GM19455 (cell line): ENCODE measurements around the gene LMNTD2.

Experiments
- ATAC-seq: cut with Tn5 transposase; IDR thresholded peaks from one replicate; pipeline ENCODE4 v1.9.1; 2021; ENCODE audit not compliant: unreplicated experiment

LMNTD2 gene

GRCh38 chr11:554428-555226 lies 5.9 kb downstream of the LMNTD2 start:
- ATAC-seq, result no peak

- ATAC-seq, result no peak
These were observed 6.6 kb downstream of the LMNTD2 start for GRCh38 chr11:553988-554340.

- ATAC-seq, result no peak
These were observed 7.2 kb downstream of the LMNTD2 start for GRCh38 chr11:553083-553987.

GRCh38 chr11:551596-551995 lies 8.9 kb downstream of the LMNTD2 start:
- no peak for ATAC-seq

GRCh38 chr11:551131-551530 lies 9.4 kb downstream of the LMNTD2 start:
- no peak for ATAC-seq

- no peak for ATAC-seq
These were observed 9.8 kb downstream of the LMNTD2 start for GRCh38 chr11:550746-551085.

GRCh38 chr11:550021-550745 lies 10.4 kb downstream of the LMNTD2 start:
- ATAC-seq, result no peak

GRCh38 chr11:548700-549603 lies 11.6 kb downstream of the LMNTD2 start:
- ATAC-seq, result no peak

- ATAC-seq, result no peak
These were observed 15.4 kb downstream of the LMNTD2 start for GRCh38 chr11:545171-545570.

GRCh38 chr11:544817-545166 lies 15.7 kb downstream of the LMNTD2 start:
- ATAC-seq, result no peak

- ATAC-seq, result no peak
These were observed 19.1 kb downstream of the LMNTD2 start for GRCh38 chr11:541433-541885.

- no peak for ATAC-seq
These were observed 19.7 kb downstream of the LMNTD2 start for GRCh38 chr11:540583-541432.

- no peak for ATAC-seq
These were observed 20.5 kb downstream of the LMNTD2 start for GRCh38 chr11:539971-540481.

GRCh38 chr11:538431-539051 lies 22.0 kb downstream of the LMNTD2 start:
- ATAC-seq, result no peak

- no peak for ATAC-seq
These were observed 22.7 kb downstream of the LMNTD2 start for GRCh38 chr11:537622-538430.

GRCh38 chr11:536841-537621 lies 23.5 kb downstream of the LMNTD2 start, which contains the start of gene LRRC56:
Gene LRRC56 (plus strand): TSS chr11:537527. CDS start chr11:540685, 3,158 bp downstream.
- ATAC-seq, result peak; percentile 50
